HFFc6 (cell line): Measurements from ENCODE around the gene CDH1. TPM values are rescaled to one million over a fixed set of nuclear protein-coding genes. Genes with fewer than 3 reads are reported as not detected.

Experiments
- DNase-seq: peaks from one replicate; pipeline ENCODE4 v3.0.0-alpha.2; 2018
- H3K27ac Mint-ChIP-seq: 2 replicates; pipeline ENCODE4 v1.8.0; 2020; ENCODE audit warnings: mild to moderate bottlenecking, mixed read lengths
- H3K27me3 Mint-ChIP-seq: 2 replicates; pipeline ENCODE4 v1.8.0; 2021; ENCODE audit warnings: mild to moderate bottlenecking, moderate library complexity, mixed read lengths; ENCODE audit not compliant: insufficient read depth
- H3K36me3 Mint-ChIP-seq: 2 replicates; pipeline ENCODE4 v1.8.0; 2021; ENCODE audit warnings: low read depth, mixed read lengths
- H3K4me1 Mint-ChIP-seq: 2 replicates; pipeline ENCODE4 v1.8.0; 2020; ENCODE audit warnings: low read depth, mixed read lengths
- H3K4me3 Mint-ChIP-seq: 2 replicates; pipeline ENCODE4 v1.8.0; 2020; ENCODE audit warnings: mild to moderate bottlenecking, moderate library complexity, mixed read lengths
- H3K9me3 Mint-ChIP-seq: 2 replicates; pipeline ENCODE4 v1.8.0; 2020; ENCODE audit warnings: mild to moderate bottlenecking, mixed read lengths
- total RNA-seq, 6 experiments: library from RNA; stranded (reverse); fragmentation: NEBNext Ultra II Directional; extraction: Animal tissue kit (Norgen Biotek cat#: 25700); gene quantifications; 2 replicates in 1 of 6; 3 replicates in 5 of 6; pipeline ENCODE4 v1.2.3, GENCODE V29; 2021
- TF ChIP-seq, protein P1 (sequence below): fragments of 200-600 bp; sonication (generic); IDR thresholded peaks from 2 replicates; pipeline ENCODE4 v1.5.0; 2021; ENCODE audit warnings: antibody characterized with exemption, mild to moderate bottlenecking

Gene CDH1
- total RNA-seq, 6 experiments from 2014 or later, result 0.24 to 1.4 (median 0.41) TPM

DNA sequence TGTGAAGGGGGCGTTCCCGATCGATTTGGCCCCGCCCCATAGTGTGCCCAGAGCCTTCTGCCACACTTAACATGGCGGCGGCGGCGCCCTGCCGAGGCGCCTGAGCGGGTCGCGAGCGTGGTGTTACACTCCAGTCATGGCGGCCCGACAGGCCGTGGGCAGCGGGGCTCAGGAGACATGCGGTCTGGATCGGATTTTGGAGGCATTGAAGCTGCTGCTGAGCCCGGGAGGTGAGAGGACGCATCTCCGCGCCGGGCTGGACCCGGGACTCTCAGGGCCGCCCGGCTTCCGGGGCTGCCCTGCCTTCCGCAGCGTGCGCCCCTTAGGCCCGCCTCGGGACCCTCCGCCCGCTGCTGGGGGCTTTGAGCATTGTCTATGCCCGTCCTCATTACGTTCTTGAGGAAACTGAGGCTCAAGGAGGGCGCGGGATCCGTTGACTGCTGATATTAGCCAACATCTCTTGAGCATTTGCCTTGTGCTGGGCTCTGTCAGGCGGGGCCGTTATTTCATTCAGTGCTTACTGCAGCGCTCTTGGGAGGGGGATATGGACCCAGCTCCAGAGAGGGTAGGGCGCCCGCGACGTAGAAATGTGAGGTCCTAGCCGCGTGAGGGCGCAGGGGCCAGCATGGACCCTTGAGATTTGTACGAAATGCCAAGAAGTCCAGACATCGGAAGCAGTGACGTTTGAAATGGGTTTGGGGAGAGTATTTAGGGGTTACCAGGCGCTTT, 106.6 kb downstream of the CDH1 start, which contains the start of gene TANGO6:
Gene TANGO6, plus strand, starts transcription at position 50 of the 729 bp plus-strand sequence. Its CDS starts 87 bp downstream, at position 137.
- peaks cover 24% of the 10 kb centered on the region for H3K4me1 Mint-ChIP-seq
- peak within 1 kb of the TSS; percentile 92 for H3K27ac Mint-ChIP-seq
- H3K27me3 Mint-ChIP-seq, result peaks cover 3% of the 10 kb centered on the region
- no peaks in the 10 kb centered on the region for H3K9me3 Mint-ChIP-seq
- H3K36me3 Mint-ChIP-seq, result no peaks in the 10 kb centered on the region
- DNase-seq, result peak; percentile 65
- H3K4me3 Mint-ChIP-seq, result peak within 1 kb of the TSS; percentile 97
- TF ChIP-seq, protein P1, sequence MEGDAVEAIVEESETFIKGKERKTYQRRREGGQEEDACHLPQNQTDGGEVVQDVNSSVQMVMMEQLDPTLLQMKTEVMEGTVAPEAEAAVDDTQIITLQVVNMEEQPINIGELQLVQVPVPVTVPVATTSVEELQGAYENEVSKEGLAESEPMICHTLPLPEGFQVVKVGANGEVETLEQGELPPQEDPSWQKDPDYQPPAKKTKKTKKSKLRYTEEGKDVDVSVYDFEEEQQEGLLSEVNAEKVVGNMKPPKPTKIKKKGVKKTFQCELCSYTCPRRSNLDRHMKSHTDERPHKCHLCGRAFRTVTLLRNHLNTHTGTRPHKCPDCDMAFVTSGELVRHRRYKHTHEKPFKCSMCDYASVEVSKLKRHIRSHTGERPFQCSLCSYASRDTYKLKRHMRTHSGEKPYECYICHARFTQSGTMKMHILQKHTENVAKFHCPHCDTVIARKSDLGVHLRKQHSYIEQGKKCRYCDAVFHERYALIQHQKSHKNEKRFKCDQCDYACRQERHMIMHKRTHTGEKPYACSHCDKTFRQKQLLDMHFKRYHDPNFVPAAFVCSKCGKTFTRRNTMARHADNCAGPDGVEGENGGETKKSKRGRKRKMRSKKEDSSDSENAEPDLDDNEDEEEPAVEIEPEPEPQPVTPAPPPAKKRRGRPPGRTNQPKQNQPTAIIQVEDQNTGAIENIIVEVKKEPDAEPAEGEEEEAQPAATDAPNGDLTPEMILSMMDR, result peak; percentile 53

DNA sequence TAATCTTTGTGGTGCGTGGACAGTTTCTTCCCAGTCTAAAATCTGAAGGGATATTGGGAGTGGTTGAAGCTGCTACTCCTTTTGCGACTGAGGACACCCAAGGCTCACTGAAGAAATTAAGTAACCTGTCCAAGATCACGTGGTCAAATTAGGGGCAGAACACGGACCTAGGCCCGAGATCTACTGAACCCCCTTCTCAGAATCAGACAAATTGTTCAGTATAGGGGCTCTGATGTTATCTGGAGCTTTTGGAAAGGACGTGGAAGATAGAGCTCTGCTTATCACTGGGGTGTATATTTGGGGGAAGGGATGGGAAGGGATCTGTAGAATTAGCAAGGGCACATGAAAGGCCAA, 107.1 kb downstream of the CDH1 start:
- TF ChIP-seq, protein P1, result no peak; the same call in 1 of the 2 replicates
- H3K27me3 Mint-ChIP-seq, result peaks cover 3% of the 10 kb centered on the region
- H3K4me3 Mint-ChIP-seq, result peak overlapping the region; percentile 97
- no peak for DNase-seq
- peaks cover 24% of the 10 kb centered on the region for H3K4me1 Mint-ChIP-seq
- H3K36me3 Mint-ChIP-seq, result no peaks in the 10 kb centered on the region
- no peaks in the 10 kb centered on the region for H3K9me3 Mint-ChIP-seq
- peak overlapping the region; percentile 92 for H3K27ac Mint-ChIP-seq

DNA sequence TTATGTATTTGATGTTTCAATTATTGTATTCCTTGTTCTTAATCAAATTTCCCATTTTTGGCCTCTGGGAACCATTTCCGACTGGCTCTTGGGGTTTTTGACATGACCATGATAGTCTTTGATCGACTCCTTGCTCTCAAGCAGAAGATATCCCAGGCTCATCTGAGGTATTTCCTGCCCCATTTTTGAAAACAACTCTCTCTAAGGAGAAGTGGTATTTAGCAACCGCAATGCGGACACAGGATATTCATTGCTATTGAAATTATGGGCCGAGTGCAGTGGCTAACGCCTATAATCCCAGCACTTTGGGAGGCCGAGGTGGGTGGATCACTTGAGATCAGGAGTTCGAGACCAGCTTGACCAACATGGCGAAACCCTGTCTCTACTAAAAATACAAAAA, 111.7 kb downstream of the CDH1 start:
- no peaks in the 10 kb centered on the region for H3K27me3 Mint-ChIP-seq

DNA sequence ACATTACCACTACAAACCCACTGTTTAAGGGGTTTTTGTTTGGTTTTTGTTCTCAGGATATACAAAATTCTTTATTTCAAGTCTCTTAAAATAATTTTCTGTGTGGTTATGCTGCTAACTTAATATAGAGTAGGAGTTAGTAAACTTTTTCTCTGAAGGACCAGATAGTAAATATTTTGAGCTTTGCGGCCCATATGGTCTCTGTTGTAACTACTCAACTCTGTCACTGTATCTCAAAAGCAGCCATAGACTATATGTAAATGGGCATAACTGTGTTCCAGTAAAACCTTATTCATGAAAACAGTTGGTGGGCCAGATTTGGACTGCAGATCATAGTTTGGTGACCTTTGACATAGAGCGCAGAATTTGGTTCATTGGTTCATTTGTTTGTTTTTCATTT, 113.4 kb downstream of the CDH1 start:
- Mint-ChIP-seq H3K4me1 (peaks cover 7% of the 10 kb centered on the region), H3K4me3 (no peak overlapping the region), H3K27ac (no peak overlapping the region), H3K9me3 (no peaks in the 10 kb centered on the region), H3K36me3 (no peaks in the 10 kb centered on the region), H3K27me3 (no peaks in the 10 kb centered on the region)
- DNase-seq, result no peak
- TF ChIP-seq, protein P1, result no peak

More for the DNA sequence above, 111.7 kb downstream of the CDH1 start:
- no peak for DNase-seq
- TF ChIP-seq, protein P1, result no peak
- H3K9me3 Mint-ChIP-seq, result no peaks in the 10 kb centered on the region
- H3K4me3 Mint-ChIP-seq, result no peak overlapping the region
- no peaks in the 10 kb centered on the region for H3K36me3 Mint-ChIP-seq
- peaks cover 18% of the 10 kb centered on the region for H3K4me1 Mint-ChIP-seq
- no peak overlapping the region; the same call in 1 of the 2 replicates for H3K27ac Mint-ChIP-seq

DNA sequence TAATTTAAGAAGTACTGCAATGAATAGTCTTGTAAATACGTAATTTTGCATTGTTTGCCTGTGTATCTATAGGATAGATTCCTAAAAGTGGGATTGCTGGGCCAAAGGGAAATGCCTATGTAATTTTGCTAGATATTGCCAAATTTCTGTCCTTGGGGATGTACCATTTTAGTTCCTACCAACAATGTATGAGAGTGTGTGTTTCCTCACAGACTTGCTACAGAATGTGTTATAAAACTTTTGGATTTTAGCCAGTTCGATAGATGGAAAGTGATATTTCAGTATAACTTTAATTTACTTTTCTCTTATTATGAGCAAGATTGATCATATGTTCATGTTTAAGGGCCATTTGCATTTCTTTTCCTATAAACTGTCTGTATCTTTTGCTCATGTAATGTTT, 114.5 kb downstream of the CDH1 start:
- H3K36me3 Mint-ChIP-seq, result no peaks in the 10 kb centered on the region
- H3K4me1 Mint-ChIP-seq, result peaks cover 12% of the 10 kb centered on the region
- no peaks in the 10 kb centered on the region for H3K9me3 Mint-ChIP-seq
- no peak overlapping the region for H3K4me3 Mint-ChIP-seq
- DNase-seq, result no peak
- no peaks in the 10 kb centered on the region for H3K27me3 Mint-ChIP-seq
- TF ChIP-seq, protein P1, result no peak
- no peak overlapping the region for H3K27ac Mint-ChIP-seq
